Measurements from ENCODE around the gene SETD7. TPM values are rescaled to one million over a fixed set of nuclear protein-coding genes. Genes with fewer than 3 reads are reported as not detected.

Gene SETD7
- total RNA-seq, 2 experiments from 2014 or later: 7.2 to 7.4 TPM

DNA sequence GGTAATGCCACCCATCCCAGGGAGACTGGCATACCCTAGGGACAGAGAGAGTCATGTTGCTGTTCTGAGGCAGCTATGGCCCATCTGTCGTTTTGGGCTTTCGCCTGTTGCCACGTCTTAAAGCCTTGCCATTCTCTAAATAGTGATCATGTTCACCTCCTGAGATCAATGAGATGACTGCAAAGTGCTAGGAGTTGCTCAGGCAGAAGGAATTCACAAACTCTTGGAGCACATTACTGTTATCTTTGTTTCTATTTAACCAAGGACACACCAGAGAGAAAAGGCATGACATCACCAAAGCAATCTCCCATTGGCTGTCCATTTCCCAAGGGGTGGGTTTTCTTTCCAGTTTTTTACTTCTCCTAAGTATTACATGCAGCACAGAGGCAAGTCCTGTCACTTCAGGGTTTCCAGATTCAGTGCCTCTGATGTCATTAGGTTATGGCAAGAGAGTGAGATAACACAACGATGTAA lies 37.1 kb upstream of the SETD7 start:
- ATAC-seq (no peak), DNase-seq (no peak)
- Mint-ChIP-seq H3K9me3 (ENCODE audit: insufficient read depth) (no peaks in the 10 kb centered on the region), H3K4me1 (ENCODE audit: low read depth) (no peaks in the 10 kb centered on the region), H3K27ac (no peak overlapping the region), H3K27me3 (ENCODE audit: low read depth) (peaks cover 27% of the 10 kb centered on the region), H3K4me3 (no peak overlapping the region), H3K36me3 (ENCODE audit: low read depth) (no peaks in the 10 kb centered on the region)
- ChIA-PET CTCF (interaction anchor here (1.0 to 1.1 kb wide), 2 partner anchors 11 to 106 kb away, joined by 3 to 5 read pairs; no protein-coding TSS in a partner anchor), POLR2A (no interaction called here)

- Mint-ChIP-seq H3K27ac (no peak overlapping the region), H3K4me1 (ENCODE audit: low read depth) (no peaks in the 10 kb centered on the region), H3K9me3 (ENCODE audit: insufficient read depth) (no peaks in the 10 kb centered on the region), H3K27me3 (ENCODE audit: low read depth) (peaks cover 13% of the 10 kb centered on the region), H3K4me3 (no peak overlapping the region), H3K36me3 (ENCODE audit: low read depth) (no peaks in the 10 kb centered on the region)
- DNase-seq: no peak
- ChIA-PET CTCF (interaction anchor here (1.2 kb wide), 1 partner anchor 63 kb away, joined by 3 read pairs; no protein-coding TSS in a partner anchor), POLR2A (no interaction called here)
- ATAC-seq: no peak
These were observed 33.5 kb upstream of the SETD7 start for GRCh38 chr4:139589336-139590018.

DNA sequence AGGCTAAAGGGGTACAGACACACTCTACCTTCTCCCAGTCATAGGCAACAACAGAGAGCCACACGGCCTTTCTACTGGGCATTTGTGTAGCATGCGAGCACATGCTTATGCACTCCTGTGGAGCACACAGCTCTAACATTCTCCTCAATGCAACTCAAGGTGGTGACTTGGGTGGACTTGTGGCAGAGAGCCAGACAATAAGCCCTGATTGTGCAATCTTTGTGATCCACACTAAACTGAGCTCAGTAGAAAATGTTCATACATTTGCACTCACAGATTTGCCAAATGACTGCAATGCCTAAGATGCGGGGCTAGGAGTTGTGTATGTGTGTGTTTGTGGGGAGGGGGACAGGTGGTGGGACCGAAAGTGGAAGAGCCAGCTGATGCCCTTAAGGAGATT lies 31.4 kb upstream of the SETD7 start:
- ChIA-PET CTCF (interaction anchor here (0.9 kb wide), 1 partner anchor 16 kb away, joined by 3 read pairs; no protein-coding TSS in a partner anchor), POLR2A (no interaction called here)
- H3K36me3 Mint-ChIP-seq (ENCODE audit: low read depth): no peaks in the 10 kb centered on the region
- no peak overlapping the region for H3K27ac Mint-ChIP-seq
- H3K4me3 Mint-ChIP-seq: no peak overlapping the region
- H3K4me1 Mint-ChIP-seq (ENCODE audit: low read depth): no peaks in the 10 kb centered on the region
- ATAC-seq (no peak), DNase-seq (no peak)
- H3K9me3 Mint-ChIP-seq (ENCODE audit: insufficient read depth): no peaks in the 10 kb centered on the region
- peaks cover 6% of the 10 kb centered on the region for H3K27me3 Mint-ChIP-seq (ENCODE audit: low read depth)

DNA sequence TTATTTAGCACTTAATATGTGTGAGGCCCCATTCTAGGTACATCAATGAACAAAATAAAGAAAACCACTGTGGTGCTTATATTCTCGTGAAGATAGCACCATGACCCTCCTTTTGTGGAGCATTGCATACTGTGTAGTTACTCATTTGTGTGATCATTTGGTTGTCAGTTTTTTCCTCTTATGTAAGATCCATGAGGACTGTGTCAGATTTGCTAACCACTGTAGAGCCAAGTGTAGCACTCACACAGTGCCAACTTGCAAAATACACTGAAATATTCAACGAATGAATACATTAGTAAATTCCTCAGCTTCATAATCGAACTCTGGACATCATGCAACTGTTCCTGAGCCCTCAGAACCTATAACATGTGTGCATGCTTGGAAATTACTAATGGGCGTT lies 29.5 kb upstream of the SETD7 start:
- DNase-seq (no peak), ATAC-seq (no peak)
- Mint-ChIP-seq H3K4me1 (ENCODE audit: low read depth) (no peaks in the 10 kb centered on the region), H3K36me3 (ENCODE audit: low read depth) (no peaks in the 10 kb centered on the region), H3K4me3 (no peak overlapping the region), H3K27ac (no peak overlapping the region), H3K27me3 (ENCODE audit: low read depth) (peaks cover 5% of the 10 kb centered on the region), H3K9me3 (ENCODE audit: insufficient read depth) (no peaks in the 10 kb centered on the region)
- POLR2A ChIA-PET: no interaction called here
- CTCF ChIA-PET: interaction anchor here (1.0 kb wide), 1 partner anchor 18 kb away, joined by 3 read pairs; no protein-coding TSS in a partner anchor

DNA sequence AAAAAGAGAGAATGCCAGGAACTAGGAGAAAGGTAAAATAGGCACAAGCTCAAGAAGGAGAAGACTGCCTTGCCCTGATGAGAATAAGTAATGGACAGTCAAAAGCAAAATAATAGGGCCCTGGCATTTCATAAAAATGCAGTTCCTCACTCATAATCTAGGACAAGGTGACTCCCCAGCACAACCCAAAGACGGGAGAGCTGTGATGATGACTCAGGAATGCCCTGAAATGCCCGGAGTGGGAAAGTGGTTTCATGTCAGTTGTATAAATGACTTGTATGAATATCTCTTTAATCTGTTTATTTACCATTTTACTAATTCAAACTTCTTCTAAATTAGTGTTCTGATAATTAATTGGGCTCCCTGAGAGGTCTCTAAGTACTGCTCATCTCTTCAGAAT lies 28.8 kb upstream of the SETD7 start:
- Mint-ChIP-seq H3K4me3 (no peak overlapping the region), H3K4me1 (ENCODE audit: low read depth) (no peaks in the 10 kb centered on the region), H3K27me3 (ENCODE audit: low read depth) (peaks cover 5% of the 10 kb centered on the region), H3K36me3 (ENCODE audit: low read depth) (no peaks in the 10 kb centered on the region), H3K27ac (no peak overlapping the region), H3K9me3 (ENCODE audit: insufficient read depth) (no peaks in the 10 kb centered on the region)
- DNase-seq (no peak), ATAC-seq (no peak)
- POLR2A ChIA-PET: no interaction called here
- CTCF ChIA-PET: interaction anchor here (0.8 kb wide), 1 partner anchor 19 kb away, joined by 4 read pairs; no protein-coding TSS in a partner anchor

GRCh38 chr4:139584013-139584412 lies 28.0 kb upstream of the SETD7 start:
- Mint-ChIP-seq H3K27me3 (ENCODE audit: low read depth) (peaks cover 5% of the 10 kb centered on the region), H3K36me3 (ENCODE audit: low read depth) (no peaks in the 10 kb centered on the region), H3K4me1 (ENCODE audit: low read depth) (no peaks in the 10 kb centered on the region), H3K27ac (no peak overlapping the region), H3K4me3 (no peak overlapping the region), H3K9me3 (ENCODE audit: insufficient read depth) (no peaks in the 10 kb centered on the region)
- ATAC-seq (no peak), DNase-seq (no peak)
- ChIA-PET CTCF (interaction anchor here (0.8 kb wide), 1 partner anchor 20 kb away, joined by 4 read pairs; no protein-coding TSS in a partner anchor), POLR2A (no interaction called here)

- DNase-seq: no peak
- H3K4me1 Mint-ChIP-seq (ENCODE audit: low read depth): no peaks in the 10 kb centered on the region
- no peaks in the 10 kb centered on the region for H3K36me3 Mint-ChIP-seq (ENCODE audit: low read depth)
- H3K9me3 Mint-ChIP-seq (ENCODE audit: insufficient read depth): no peaks in the 10 kb centered on the region
- no peak for ATAC-seq
- H3K4me3 Mint-ChIP-seq: no peak overlapping the region
- no peak overlapping the region for H3K27ac Mint-ChIP-seq
- ChIA-PET CTCF (interaction anchor here (0.8 to 2.1 kb wide), 2 partner anchors 13 to 392 kb away, joined by 3 to 7 read pairs; no protein-coding TSS in a partner anchor), POLR2A (no interaction called here)
- peaks cover 5% of the 10 kb centered on the region for H3K27me3 Mint-ChIP-seq (ENCODE audit: low read depth)
These were observed 26.0 kb upstream of the SETD7 start for GRCh38 chr4:139582044-139582443.

DNA sequence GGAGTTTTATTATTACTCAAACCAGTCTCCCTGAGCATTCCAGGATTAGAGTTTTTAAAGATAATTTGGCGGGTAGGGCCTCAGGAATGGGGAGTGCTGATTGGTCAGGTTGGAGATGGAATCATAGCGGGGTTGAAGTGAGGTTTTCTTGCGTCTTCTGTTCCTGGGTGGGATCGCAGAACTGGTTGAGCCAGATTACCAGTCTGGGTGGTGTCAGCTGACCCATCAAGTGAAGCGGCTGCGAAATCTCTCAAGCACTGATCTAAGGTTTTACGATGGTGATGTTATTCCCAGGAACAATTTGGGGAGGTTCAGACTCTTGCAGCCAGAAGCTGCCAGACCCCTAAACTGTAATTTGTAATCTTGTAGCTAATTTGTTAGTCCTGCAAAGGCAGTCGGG lies 25.1 kb upstream of the SETD7 start:
- Mint-ChIP-seq H3K27me3 (ENCODE audit: low read depth) (peaks cover 5% of the 10 kb centered on the region), H3K36me3 (ENCODE audit: low read depth) (no peaks in the 10 kb centered on the region), H3K9me3 (ENCODE audit: insufficient read depth) (no peaks in the 10 kb centered on the region), H3K4me3 (no peak overlapping the region), H3K4me1 (ENCODE audit: low read depth) (no peaks in the 10 kb centered on the region), H3K27ac (no peak overlapping the region)
- ATAC-seq (no peak), DNase-seq (no peak)
- POLR2A ChIA-PET: no interaction called here
- CTCF ChIA-PET: interaction anchor here (1.1 to 2.1 kb wide), 3 partner anchors 12 to 71 kb away, joined by 3 to 7 read pairs (median 3); no protein-coding TSS in a partner anchor

- CTCF ChIA-PET: interaction anchor here (1.0 kb wide), 1 partner anchor 27 kb away, joined by 6 read pairs; no protein-coding TSS in a partner anchor
- no peaks in the 10 kb centered on the region for H3K9me3 Mint-ChIP-seq (ENCODE audit: insufficient read depth)
- H3K4me1 Mint-ChIP-seq (ENCODE audit: low read depth): peaks cover 1% of the 10 kb centered on the region
These were observed 20.2 kb upstream of the SETD7 start for GRCh38 chr4:139576219-139576618.

DNA sequence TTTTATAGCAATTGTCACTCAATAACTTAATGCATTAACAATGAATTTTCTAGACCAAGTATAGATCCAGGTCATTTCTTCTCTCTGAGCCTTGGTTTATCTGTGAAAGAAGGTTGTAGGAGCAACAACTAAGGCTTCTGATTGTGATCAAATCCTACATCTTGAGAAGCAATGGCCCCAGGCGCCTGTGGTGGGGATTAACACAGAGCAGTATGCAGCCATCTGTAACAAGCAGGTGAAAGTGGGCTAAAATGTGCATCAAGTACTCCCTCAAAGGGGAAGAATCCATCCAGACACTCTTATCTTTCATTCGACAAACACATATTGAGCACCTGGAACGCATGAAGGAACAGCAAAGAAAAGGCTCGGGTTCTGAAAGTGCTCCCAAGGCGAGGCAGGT lies 19.1 kb upstream of the SETD7 start:
- no peak for DNase-seq
- no peaks in the 10 kb centered on the region for H3K36me3 Mint-ChIP-seq (ENCODE audit: low read depth)

More at GRCh38 chr4:139576219-139576618, 20.2 kb upstream of the SETD7 start:
- POLR2A ChIA-PET: interaction anchor here (1.4 kb wide), 1 partner anchor 20 kb away, joined by 3 read pairs; the partner anchor contains the start of gene SETD7
- no peaks in the 10 kb centered on the region for H3K36me3 Mint-ChIP-seq (ENCODE audit: low read depth)
- ATAC-seq (no peak), DNase-seq (no peak)
- H3K27ac Mint-ChIP-seq: no peak overlapping the region
- H3K27me3 Mint-ChIP-seq (ENCODE audit: low read depth): peaks cover 11% of the 10 kb centered on the region
- no peak overlapping the region for H3K4me3 Mint-ChIP-seq

DNA sequence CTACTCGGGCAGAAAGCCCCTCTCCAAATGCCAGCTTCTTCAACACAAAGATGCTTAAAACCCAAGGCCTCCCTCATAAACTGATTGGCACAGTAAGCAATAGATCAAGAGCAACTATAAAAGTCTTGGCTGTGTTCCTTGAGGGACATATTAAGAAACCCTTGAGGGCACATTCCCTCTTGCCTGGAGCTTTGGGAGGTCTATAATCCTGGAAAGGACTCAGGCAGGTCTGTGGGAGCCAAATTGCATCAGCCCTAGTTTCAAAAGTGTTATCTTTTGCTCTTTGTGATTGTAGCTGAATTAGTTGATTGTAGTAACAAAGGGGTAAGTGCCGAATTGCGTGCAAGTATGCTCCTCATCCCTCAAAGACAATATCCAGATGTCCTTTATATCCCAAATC lies 18.6 kb upstream of the SETD7 start:
- H3K36me3 Mint-ChIP-seq (ENCODE audit: low read depth): no peaks in the 10 kb centered on the region
- no peak for ATAC-seq
- ChIA-PET CTCF (no interaction called here), POLR2A (no interaction called here)
- peaks cover 1% of the 10 kb centered on the region for H3K4me1 Mint-ChIP-seq (ENCODE audit: low read depth)
- no peak overlapping the region for H3K27ac Mint-ChIP-seq
- DNase-seq: no peak
- no peak overlapping the region for H3K4me3 Mint-ChIP-seq
- H3K9me3 Mint-ChIP-seq (ENCODE audit: insufficient read depth): no peaks in the 10 kb centered on the region
- H3K27me3 Mint-ChIP-seq (ENCODE audit: low read depth): peaks cover 11% of the 10 kb centered on the region

More for the DNA sequence above, 19.1 kb upstream of the SETD7 start:
- H3K27ac Mint-ChIP-seq: no peak overlapping the region
- ATAC-seq: no peak
- CTCF ChIA-PET: no interaction called here
- H3K4me1 Mint-ChIP-seq (ENCODE audit: low read depth): peaks cover 1% of the 10 kb centered on the region
- POLR2A ChIA-PET: no interaction called here
- no peaks in the 10 kb centered on the region for H3K9me3 Mint-ChIP-seq (ENCODE audit: insufficient read depth)
- peaks cover 11% of the 10 kb centered on the region for H3K27me3 Mint-ChIP-seq (ENCODE audit: low read depth)
- no peak overlapping the region for H3K4me3 Mint-ChIP-seq

GRCh38 chr4:139568206-139568955 lies 12.4 kb upstream of the SETD7 start:
- no peaks in the 10 kb centered on the region for H3K36me3 Mint-ChIP-seq (ENCODE audit: low read depth)
- H3K9me3 Mint-ChIP-seq (ENCODE audit: insufficient read depth): no peaks in the 10 kb centered on the region
- peaks cover 8% of the 10 kb centered on the region for H3K27me3 Mint-ChIP-seq (ENCODE audit: low read depth)
- no peak overlapping the region for H3K27ac Mint-ChIP-seq
- H3K4me3 Mint-ChIP-seq: no peak overlapping the region
- no peak for ATAC-seq
- DNase-seq: no peak
- ChIA-PET POLR2A (no interaction called here), CTCF (interaction anchor here (1.5 kb wide), 1 partner anchor 12 kb away, joined by 7 read pairs; no protein-coding TSS in a partner anchor)
- peaks cover 1% of the 10 kb centered on the region for H3K4me1 Mint-ChIP-seq (ENCODE audit: low read depth)

All from activated CD8-positive, alpha-beta T cell treated with anti-CD3 and anti-CD28 coated beads, Interleukin-2, amount 10 ng/mL, durations not matched to agents 7 days and 5 days (primary cell).